Measurements from ENCODE around the gene CCDC197. TPM values are rescaled to one million over a fixed set of nuclear protein-coding genes. Genes with fewer than 3 reads are reported as not detected.

Gene CCDC197
- total RNA-seq (2022; extraction: Qiagen RNA extraction), result not detected in 5 replicates

DNA sequence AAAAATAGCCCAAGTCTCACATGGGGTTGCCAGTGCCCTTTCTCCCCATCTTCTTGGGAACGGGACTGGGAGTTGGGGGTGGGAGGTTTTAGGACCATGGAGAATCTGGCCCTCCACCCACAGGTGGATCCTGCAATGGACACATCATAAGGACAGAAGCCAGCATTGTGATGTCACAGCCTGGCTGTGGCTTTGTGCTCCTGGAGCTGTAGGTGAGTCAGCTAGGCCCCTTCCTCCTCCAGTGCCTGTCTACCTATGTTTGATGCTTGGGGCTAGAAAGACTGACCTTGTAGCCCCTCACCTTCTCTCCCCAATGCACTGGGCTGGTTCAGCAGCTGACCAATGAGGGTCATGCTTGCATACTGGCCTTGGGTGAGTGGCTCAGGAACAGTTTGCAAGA lies at the start of gene CCDC197:
Gene CCDC197, plus strand, starts transcription at position 220 of the 400 bp plus-strand sequence. CDS start 831 bp downstream, outside the sequence.

DNA sequence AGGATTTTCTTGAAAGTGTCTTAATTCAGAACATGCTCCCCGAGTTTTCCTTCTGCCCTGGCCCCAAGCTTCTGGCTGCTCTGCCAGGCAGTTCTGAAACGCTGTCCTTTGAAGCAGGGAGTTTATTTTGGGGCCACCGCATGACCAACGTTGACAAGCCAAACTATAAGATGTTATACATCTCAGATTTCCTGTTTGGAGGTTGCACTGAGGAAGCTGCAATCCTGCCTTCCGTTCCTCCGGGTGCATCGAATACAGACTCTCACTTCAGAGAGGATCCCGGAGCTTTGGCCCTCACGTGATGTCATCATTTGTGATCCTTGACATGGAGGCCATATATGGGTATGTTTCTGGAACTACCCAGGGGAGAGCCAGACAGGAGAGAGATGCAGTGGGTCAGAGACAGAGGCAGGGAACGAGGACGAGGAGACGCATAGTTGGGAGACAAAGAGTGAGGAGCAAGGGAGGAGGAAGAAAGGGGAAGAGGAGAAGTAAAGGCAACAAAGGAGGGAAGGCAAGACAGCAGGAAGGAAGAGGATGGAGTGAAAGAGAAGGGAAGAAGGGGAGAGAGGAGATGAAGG lies 20.5 kb upstream of the CCDC197 start, which contains the start of gene ASB2:
Gene ASB2, minus strand, starts transcription at position 94 of the 581 bp plus-strand sequence. CDS start 12,031 bp downstream, outside the sequence.

DNA sequence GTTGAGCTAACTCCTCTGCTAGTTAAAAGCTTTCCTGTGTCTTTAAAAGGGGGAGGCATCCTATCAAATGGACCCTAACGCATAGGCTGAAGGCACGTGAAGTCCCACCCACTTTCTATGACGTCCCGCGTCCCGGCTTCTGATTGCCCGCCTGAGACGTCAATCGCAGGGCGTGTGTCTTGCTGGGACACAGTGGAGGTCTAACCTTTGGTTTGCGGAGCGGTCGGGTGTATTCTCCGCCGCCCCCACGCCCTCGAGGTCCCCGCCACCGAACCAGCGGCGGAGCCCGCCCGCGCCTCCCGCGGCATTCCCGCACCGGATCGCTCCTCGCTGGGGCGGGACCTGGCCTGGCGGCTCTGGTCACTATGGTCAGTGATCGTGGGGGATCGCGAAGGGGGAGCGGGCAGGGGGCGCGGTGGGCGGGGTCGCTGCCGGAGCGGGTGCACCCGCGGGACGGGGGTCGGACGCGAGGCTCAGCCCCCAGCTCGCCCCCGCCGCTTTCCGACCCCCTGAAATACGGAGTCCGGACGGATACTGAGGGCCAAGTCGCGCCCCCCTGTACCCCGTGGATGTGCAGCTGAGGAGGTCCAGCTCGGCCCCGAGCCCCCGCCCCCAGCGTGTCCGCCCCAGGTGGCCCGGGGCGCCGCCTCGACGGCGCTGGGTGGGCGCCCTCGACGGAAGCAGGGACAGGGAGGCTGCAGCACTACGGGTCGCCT lies 29.2 kb downstream of the CCDC197 start, which contains the start of gene OTUB2:
Gene OTUB2, plus strand, starts transcription at position 168 of the 716 bp plus-strand sequence. Its CDS starts 198 bp downstream, at position 366.

Other genes with a start within 250 kb of the CCDC197 start
- 0.32 to 0.59 TPM (median 0.43 TPM) in 5 replicates for gene PRIMA1, start 208.8 kb upstream of the CCDC197 start, total RNA-seq (2022; extraction: Qiagen RNA extraction)
- gene FAM181A, start 70.0 kb upstream of the CCDC197 start, total RNA-seq (2022; extraction: Qiagen RNA extraction), result not detected in 5 replicates
- 0.28 to 0.91 TPM (median 0.59 TPM) in 5 replicates for gene ASB2, start 20.7 kb upstream of the CCDC197 start, total RNA-seq (2022; extraction: Qiagen RNA extraction)
- 2.7 to 3.9 TPM (median 3.0 TPM) in 5 replicates for gene OTUB2, start 29.0 kb downstream of the CCDC197 start, total RNA-seq (2022; extraction: Qiagen RNA extraction)
- 169 to 176 TPM (median 173 TPM) in 5 replicates for gene DDX24, start 83.9 kb downstream of the CCDC197 start, total RNA-seq (2022; extraction: Qiagen RNA extraction)
- 18.8 to 21.4 TPM (median 19.4 TPM) in 5 replicates for gene IFI27L1, start 84.0 kb downstream of the CCDC197 start, total RNA-seq (2022; extraction: Qiagen RNA extraction)
- gene IFI27, start 113.4 kb downstream of the CCDC197 start, total RNA-seq (2022; extraction: Qiagen RNA extraction), result 0.40 to 1.6 TPM (median 1.3 TPM) in 5 replicates
- 48.8 to 58.4 TPM (median 51.5 TPM) in 5 replicates for gene IFI27L2, start 132.3 kb downstream of the CCDC197 start, total RNA-seq (2022; extraction: Qiagen RNA extraction)
- gene PPP4R4, start 177.0 kb downstream of the CCDC197 start, total RNA-seq (2022; extraction: Qiagen RNA extraction), result 0.29 to 0.59 TPM (median 0.30 TPM) in 5 replicates

Measured in A549 treated with Hydrocortisone at 1 μM for 4 hours (cell line).